Skeletal muscle cell (primary cell): ENCODE data around the gene HINFP.
"Not testable (repeated sequence)": the region's sequence is repeated elsewhere in the genome, so short reads cannot be mapped to it uniquely, and the experiment has no call there.

Experiments
- DNase-seq: peaks from one replicate; pipeline ENCODE4 v3.0.0-alpha.2; 2010; ENCODE audit warnings: low read depth
- H3K4me3 ChIP-seq: 2 replicates; pipeline ENCODE4 v1.5.1; 2011; ENCODE audit warnings: low read depth, mild to moderate bottlenecking, control low read depth, low read length, moderate library complexity

HINFP gene

GRCh38 chr11:119114351-119114750 is 7.0 kb upstream of the HINFP start:
- H3K4me3 ChIP-seq: no peak overlapping the region
- DNase-seq: no peak

GRCh38 chr11:119115484-119116234 is 5.7 kb upstream of the HINFP start:
- no peak overlapping the region for H3K4me3 ChIP-seq
- DNase-seq: no peak

GRCh38 chr11:119116235-119116594 is 5.2 kb upstream of the HINFP start:
- H3K4me3 ChIP-seq: no peak overlapping the region
- DNase-seq: no peak

- no peak for DNase-seq
- H3K4me3 ChIP-seq: no peak overlapping the region
These were observed 4.8 kb upstream of the HINFP start for GRCh38 chr11:119116601-119117000.

- DNase-seq: no peak
- no peak overlapping the region for H3K4me3 ChIP-seq
These were observed 4.2 kb upstream of the HINFP start for GRCh38 chr11:119117004-119117706.

GRCh38 chr11:119118227-119118626 is 3.2 kb upstream of the HINFP start:
- no peak for DNase-seq
- H3K4me3 ChIP-seq: no peak overlapping the region

GRCh38 chr11:119118946-119119345 is 2.4 kb upstream of the HINFP start:
- H3K4me3 ChIP-seq: no peak overlapping the region
- DNase-seq: no peak

- DNase-seq: no peak
- H3K4me3 ChIP-seq: peak overlapping the region; percentile 84
These were observed 757 bp upstream of the HINFP start for GRCh38 chr11:119120639-119121007.

- no peak for DNase-seq
- peak overlapping the region; percentile 84 for H3K4me3 ChIP-seq
These were observed 388 bp downstream of the HINFP start for GRCh38 chr11:119121811-119122124.

GRCh38 chr11:119125821-119126220 is 4.4 kb downstream of the HINFP start:
- DNase-seq: no peak
- H3K4me3 ChIP-seq: no peak overlapping the region

GRCh38 chr11:119126675-119127268 is 5.4 kb downstream of the HINFP start:
- DNase-seq: no peak
- H3K4me3 ChIP-seq: no peak overlapping the region

GRCh38 chr11:119130662-119131061 is 9.3 kb downstream of the HINFP start:
- H3K4me3 ChIP-seq: no peak overlapping the region
- DNase-seq: no peak

- DNase-seq: no peak
- H3K4me3 ChIP-seq: no peak overlapping the region
These were observed 13.1 kb downstream of the HINFP start for GRCh38 chr11:119134389-119134978.

- not testable (repeated sequence) for DNase-seq, H3K4me3 ChIP-seq
These were observed 17.9 kb downstream of the HINFP start for GRCh38 chr11:119139276-119139675.

- H3K4me3 ChIP-seq: no peak overlapping the region
- peak; percentile 27 for DNase-seq
These were observed 23.6 kb downstream of the HINFP start for GRCh38 chr11:119144825-119145486.

- no peak overlapping the region for H3K4me3 ChIP-seq
- DNase-seq: no peak
These were observed 24.2 kb downstream of the HINFP start for GRCh38 chr11:119145551-119145950.

GRCh38 chr11:119147604-119148333 is 26.4 kb downstream of the HINFP start:
- H3K4me3 ChIP-seq: no peak overlapping the region
- DNase-seq: no peak

GRCh38 chr11:119148720-119149017 is 27.3 kb downstream of the HINFP start:
- DNase-seq: no peak
- H3K4me3 ChIP-seq: peak overlapping the region; percentile 59

GRCh38 chr11:119149018-119149785 is 27.8 kb downstream of the HINFP start, which contains the start of gene ABCG4:
Gene ABCG4, plus strand, starts transcription at chr11:119149052. Its CDS starts 914 bp downstream, at chr11:119149966.
- no peak for DNase-seq
- H3K4me3 ChIP-seq: peak within 1 kb of the TSS; percentile 59
